ENCODE measurements around the gene SLC39A1.

- TF ChIP-seq CTCF (conservative IDR thresholded peaks at IDR 0.05; ENCODE audit: low read length) (no peak), EZH2phosphoT487 (IDR thresholded peaks at IDR 0.05; ENCODE audit: borderline replicate concordance, low read depth, low read length) (no peak)
Measured at GRCh38 chr1:153976819-153977249, 13.5 kb upstream of the SLC39A1 start.
